NCI-H146 treated with DMSO at 0.1 percent for 48 hours (cell line): ENCODE measurements around the gene CDH4.

Experiments used
- DNase-seq: peaks from one replicate; lab custom pipeline; 2025; ENCODE audit not compliant: unreplicated experiment; lab: John Stamatoyannopoulos, UW

CDH4 gene

DNA sequence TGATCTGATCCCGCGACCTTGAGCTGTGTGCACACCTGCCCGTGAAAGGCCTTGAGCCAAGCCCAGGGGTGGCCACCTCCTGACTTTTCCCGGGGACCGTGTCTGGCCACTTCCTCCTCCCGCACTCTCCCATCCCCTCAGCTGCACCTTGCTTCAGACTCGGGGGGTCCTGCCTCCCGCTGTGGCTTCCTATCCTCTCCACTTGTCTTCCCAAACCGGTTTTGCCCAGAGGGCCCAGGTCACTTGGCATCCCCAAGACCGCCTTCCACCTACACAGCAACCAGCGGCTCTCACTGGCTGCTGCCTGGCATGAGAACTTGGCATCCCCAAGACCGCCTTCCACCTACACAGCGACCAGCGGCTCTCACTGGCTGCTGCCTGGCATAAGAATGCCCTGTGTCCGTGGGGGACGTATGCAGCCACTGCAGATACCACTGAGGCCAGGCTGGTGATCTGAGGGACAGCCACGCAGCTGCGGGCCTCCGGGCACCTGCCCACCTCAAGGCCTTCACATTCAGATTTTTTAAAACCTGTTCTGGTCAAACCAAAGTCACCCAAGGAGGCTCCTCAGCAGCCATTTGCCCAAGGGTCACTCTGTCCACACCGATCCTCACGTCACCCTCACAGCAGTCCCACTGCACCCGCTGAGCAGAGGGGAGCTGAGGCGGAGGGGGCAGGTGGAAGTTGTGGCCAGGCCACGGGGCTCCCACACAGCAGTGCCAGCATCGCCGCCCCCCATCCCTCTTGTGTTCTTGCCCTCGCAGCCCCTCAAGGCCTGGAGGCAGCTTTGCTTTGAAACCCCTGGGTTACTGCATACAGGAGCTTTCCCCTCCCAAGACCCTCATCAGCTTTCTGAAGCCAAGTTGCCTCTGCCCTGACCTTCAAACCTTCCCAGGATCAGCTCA lies 568.1 kb downstream of the CDH4 start:
- DNase-seq, result no peak

GRCh38 chr20:61821735-61822134 lies 569.7 kb downstream of the CDH4 start:
- no peak for DNase-seq

DNA sequence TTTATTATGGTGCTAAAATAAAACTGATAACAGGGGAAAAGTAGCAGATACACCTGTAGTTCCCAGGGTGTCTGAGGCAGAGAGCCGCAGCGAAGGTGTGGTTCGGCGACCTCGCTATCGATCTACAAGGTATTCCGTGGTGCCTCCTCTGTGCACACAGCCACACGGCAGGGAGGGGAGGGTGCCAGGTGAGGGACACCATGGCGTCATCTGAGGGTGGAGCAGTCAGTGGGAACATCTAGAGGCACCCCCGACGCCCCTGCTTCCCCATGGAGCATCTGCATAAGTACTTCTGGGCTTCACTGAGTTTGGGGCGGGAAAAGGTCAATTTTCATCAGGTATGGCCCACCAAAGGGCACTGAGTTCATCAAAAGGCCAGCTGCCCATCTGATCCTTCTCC lies 570.3 kb downstream of the CDH4 start:
- no peak for DNase-seq

DNA sequence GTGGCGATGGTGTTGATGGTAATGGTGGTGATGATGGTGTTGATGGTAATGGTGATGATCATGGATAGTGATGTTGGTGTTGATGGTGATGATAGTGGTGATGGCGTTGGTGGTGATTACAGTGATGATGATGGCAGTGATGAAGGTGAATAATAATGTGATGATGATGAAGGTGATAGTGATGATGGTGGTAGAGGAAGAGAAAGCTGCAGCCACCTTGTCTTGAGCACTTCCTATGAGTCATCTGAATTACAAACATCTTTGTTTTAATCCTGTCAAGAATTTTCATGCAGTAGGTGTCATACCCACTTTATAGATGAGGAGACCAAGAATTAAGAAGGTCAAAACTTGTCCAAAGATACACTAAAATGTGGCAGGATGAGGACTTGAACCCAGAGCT lies 571.2 kb downstream of the CDH4 start:
- DNase-seq, result no peak

DNA sequence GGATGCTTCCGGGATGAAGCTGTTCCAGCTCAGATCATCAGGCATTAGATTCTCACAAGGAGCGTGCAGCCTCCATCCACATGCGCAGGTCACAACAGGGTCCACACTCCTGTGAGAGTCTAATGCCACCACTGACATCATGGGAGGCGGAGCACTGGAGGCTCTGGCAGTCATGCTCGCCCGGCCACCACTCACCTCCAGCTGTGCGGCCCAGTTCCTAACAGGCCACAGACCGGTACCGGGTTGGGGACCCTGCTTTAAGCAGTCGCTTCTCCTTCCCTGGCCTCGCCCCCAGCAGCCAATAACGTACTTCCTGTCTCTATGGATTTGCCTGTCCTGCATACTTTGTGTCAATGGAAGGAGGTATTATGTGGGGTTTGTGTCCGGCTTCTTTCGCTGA lies 576.8 kb downstream of the CDH4 start:
- no peak for DNase-seq

GRCh38 chr20:61829526-61829925 lies 577.5 kb downstream of the CDH4 start:
- no peak for DNase-seq

GRCh38 chr20:61830241-61830930 lies 578.3 kb downstream of the CDH4 start:
- no peak for DNase-seq

DNA sequence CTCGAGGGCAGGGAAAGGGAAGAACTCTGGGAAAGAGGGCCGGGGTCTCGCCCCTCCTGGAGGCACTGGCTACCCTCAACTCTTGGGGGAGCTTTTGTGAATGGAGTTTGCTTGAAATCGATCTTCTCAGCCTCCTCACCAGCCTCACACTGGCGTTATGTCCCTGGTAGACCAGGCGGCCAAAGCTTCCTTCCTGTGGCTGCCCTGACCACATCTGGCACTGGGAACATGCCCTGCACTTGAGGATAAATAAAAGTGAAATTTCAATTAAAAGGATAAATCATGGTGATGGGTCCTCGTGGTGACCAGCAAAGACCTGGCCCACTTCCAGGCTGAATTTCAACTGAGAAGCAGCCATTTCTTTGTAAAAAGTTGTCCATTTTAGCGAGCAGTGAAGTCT lies 578.9 kb downstream of the CDH4 start:
- no peak for DNase-seq

GRCh38 chr20:61832181-61832580 lies 580.1 kb downstream of the CDH4 start:
- no peak for DNase-seq

- DNase-seq, result no peak
Measured at GRCh38 chr20:61833807-61834610, 581.9 kb downstream of the CDH4 start.

DNA sequence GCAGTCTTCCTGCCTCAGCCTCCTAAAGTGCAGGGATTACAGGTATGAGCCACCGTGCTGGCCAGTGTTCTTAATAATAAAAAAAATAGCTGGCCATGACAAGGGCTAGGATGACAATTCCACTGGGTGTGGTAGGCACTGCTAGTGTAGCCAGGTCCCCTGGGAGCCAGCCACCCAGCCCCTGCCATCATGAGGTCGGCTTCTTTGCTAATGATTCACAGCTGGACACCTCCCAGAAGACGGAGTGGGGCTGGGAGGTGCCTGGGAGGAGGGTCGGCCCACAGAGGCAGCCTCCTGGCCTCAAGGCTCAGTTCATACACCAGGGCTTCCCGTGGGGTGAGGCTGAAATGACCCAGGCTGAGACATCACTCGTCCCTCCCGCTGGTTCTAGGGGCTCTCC lies 583.2 kb downstream of the CDH4 start:
- no peak for DNase-seq

DNA sequence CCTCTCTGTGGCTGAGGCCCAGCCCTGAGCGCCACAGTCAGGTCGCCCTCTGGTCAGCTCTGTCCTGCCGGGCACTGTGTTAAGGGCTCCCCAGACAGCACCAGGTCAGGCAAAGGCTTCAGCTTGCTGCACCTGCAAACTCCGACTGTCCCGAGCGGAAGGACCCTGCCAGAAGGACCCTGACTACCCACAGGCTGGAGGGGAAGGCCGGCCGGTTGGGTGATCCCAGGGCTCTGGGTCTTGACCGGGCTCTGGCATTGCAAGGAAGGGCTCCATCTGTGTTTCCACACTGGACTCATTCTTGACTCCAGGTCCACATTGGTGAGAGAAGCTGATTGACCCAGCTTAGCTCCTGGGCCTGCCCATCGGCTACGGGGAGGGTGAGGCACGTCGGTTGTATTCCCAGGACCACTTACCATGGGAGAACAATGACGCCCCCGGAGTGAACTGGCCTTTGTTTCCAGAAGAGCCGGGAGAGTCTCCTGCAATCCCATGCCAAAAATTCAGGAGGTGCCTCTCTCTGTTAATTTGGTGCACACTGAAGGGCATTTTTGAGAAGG lies 583.8 kb downstream of the CDH4 start:
- no peak for DNase-seq

DNA sequence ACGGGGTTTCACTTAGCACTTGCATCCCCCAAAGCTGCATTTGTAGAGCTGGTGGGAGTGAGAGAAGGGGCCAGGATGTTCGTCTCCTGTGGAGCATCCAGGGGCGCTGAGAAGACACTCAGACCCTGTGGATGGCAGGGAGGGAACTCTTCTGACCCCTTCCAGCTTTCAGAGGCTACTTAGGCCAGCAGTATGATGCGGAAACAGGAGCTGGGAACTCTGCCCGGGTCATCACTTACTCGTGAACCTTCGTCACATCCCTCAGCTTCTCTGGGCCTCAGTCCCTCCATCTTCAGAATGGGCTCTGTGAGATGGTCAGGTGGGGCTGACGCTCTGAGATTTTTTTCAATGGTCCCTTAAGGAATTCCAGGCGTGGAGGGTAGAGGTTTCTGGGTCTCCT lies 585.1 kb downstream of the CDH4 start:
- no peak for DNase-seq

GRCh38 chr20:61839223-61839911 lies 587.3 kb downstream of the CDH4 start:
- no peak for DNase-seq

GRCh38 chr20:61839912-61840778 lies 588.1 kb downstream of the CDH4 start:
- DNase-seq, result no peak

- DNase-seq, result no peak
Measured at GRCh38 chr20:61840779-61841455, 588.9 kb downstream of the CDH4 start.

DNA sequence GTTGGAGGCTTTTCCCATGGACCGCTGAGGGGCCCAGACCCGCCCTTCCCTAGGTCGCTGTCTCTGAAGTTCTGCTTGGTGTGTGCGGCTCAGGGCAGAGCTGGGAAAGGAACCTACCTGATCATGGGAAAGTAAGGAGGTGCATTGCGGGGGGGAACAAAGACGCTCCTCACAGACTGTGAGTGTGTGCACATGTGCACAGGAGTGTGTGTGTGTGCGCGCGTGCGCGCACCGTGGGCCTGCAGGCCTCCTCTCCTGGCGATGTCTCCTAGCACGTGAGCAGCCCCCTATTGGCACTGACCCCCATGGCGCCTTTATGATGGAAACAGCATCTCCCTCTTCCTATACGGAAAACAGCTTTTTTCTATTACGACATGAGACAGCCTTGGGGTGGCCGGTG lies 589.5 kb downstream of the CDH4 start:
- DNase-seq, result no peak

DNA sequence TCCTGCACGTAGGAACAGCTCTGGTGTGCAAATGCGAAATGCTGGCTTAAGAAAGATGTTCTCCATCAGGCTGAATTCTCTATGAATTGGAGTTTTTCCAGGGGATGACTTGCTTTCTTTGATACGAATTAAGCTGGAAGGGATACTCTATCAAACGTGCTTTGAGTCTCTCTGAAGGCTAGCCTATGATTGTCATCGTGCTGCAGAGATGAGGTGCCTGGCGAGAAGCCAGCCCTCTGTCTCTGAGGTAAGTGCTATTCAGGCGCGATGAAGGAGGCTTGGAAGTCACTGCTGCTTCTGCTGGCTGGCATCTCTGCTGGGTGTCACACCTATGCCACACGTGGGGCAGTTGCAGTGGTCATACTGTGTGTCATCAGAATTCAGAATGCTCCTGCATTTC lies 589.9 kb downstream of the CDH4 start:
- DNase-seq, result no peak

DNA sequence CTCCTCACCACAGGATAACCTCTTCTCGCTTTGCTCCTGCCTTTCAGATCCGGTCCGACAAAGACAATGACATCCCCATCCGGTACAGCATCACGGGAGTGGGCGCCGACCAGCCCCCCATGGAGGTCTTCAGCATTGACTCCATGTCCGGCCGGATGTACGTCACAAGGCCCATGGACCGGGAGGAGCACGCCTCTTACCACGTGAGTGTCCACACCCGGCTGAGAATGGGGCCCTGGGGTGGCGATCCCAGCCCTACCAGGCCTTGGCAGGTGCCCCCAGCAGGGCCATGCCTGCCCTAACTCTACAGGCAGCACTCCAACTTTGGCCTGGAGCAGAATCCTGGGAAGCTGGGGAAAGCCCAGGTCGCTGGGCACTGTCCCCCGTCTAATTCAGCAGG lies 592.6 kb downstream of the CDH4 start:
- no peak for DNase-seq
